Esophagus squamous epithelium (tissue), 4 donors: ENCODE measurements around the gene OTUD4.

Experiments
- POLR2A ChIP-seq, 4 donors: fragments of 450-650 bp; IDR thresholded peaks; one replicate each; pipeline ENCODE4 v1.6.1; 2017; ENCODE audit warnings: antibody characterized with exemption in 4 of 4, mild to moderate bottlenecking in 4 of 4, moderate library complexity in 3 of 4
- TF ChIP-seq, protein P1 (sequence below), 6 experiments: fragments of 450-650 bp in 4 of 6; fragments of 200-600 bp in 2 of 6; sonication (generic) in 2 of 6; IDR thresholded peaks; one replicate each; pipeline ENCODE4 v1.5.1; 2016 to 2019; ENCODE audit warnings: antibody characterized with exemption in 6 of 6, mild to moderate bottlenecking in 4 of 6, moderate library complexity in 4 of 6

DNA sequence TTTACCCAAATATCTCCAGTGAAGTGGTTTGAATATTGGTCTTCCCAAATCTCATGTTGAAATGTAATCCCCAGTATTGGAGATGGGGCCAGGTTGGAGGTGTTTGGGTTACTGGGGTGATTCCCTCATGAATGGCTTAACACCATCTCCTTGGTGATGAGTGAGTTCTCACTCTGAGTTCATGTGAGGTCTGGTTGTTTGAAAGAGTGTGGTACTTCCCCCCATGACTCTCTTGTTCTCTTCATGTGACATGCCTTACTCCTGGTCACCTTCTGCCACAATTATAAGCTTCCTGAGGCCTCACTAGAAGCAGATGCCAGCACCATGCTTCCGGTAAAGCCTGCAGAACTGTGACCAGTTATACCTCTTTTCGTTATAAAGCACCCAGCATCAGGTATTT is 32.9 kb upstream of the OTUD4 start:
- TF ChIP-seq, protein P1, sequence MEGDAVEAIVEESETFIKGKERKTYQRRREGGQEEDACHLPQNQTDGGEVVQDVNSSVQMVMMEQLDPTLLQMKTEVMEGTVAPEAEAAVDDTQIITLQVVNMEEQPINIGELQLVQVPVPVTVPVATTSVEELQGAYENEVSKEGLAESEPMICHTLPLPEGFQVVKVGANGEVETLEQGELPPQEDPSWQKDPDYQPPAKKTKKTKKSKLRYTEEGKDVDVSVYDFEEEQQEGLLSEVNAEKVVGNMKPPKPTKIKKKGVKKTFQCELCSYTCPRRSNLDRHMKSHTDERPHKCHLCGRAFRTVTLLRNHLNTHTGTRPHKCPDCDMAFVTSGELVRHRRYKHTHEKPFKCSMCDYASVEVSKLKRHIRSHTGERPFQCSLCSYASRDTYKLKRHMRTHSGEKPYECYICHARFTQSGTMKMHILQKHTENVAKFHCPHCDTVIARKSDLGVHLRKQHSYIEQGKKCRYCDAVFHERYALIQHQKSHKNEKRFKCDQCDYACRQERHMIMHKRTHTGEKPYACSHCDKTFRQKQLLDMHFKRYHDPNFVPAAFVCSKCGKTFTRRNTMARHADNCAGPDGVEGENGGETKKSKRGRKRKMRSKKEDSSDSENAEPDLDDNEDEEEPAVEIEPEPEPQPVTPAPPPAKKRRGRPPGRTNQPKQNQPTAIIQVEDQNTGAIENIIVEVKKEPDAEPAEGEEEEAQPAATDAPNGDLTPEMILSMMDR (IDR thresholded peaks at IDR 0.05) = no peak
- TF ChIP-seq POLR2A (IDR thresholded peaks at IDR 0.05) = no peak
